Inferior parietal cortex (tissue), 1 donor: ENCODE data around the gene KRTCAP2.

ENCODE experiments used
- DNase-seq: peaks from one replicate; pipeline ENCODE4 v3.0.0-alpha.2; 2016; ENCODE audit errors: extremely low spot score

KRTCAP2 gene

GRCh38 chr1:155134322-155134721 is 38.8 kb downstream of the KRTCAP2 start:
- no peak for DNase-seq

GRCh38 chr1:155133799-155134281 is 39.3 kb downstream of the KRTCAP2 start:
- no peak for DNase-seq

- no peak for DNase-seq
Measured at GRCh38 chr1:155131856-155132255, 41.2 kb downstream of the KRTCAP2 start.

- DNase-seq: no peak
Measured at GRCh38 chr1:155131285-155131684, 41.8 kb downstream of the KRTCAP2 start.

- DNase-seq: no peak
Measured at GRCh38 chr1:155130272-155131006, 42.7 kb downstream of the KRTCAP2 start.

- no peak for DNase-seq
Measured at GRCh38 chr1:155128755-155129473, 44.2 kb downstream of the KRTCAP2 start.

GRCh38 chr1:155127967-155128754 is 44.9 kb downstream of the KRTCAP2 start:
- DNase-seq: no peak

GRCh38 chr1:155127105-155127966 is 45.8 kb downstream of the KRTCAP2 start, which contains the start of gene EFNA1:
EFNA1 (plus strand) TSS chr1:155127876; CDS start chr1:155127978, 102 bp downstream.
- DNase-seq: peak; percentile 89

- no peak for DNase-seq
Measured at GRCh38 chr1:155126556-155127104, 46.5 kb downstream of the KRTCAP2 start.

- peak; percentile 71 for DNase-seq
Measured at GRCh38 chr1:155125946-155126555, 47.1 kb downstream of the KRTCAP2 start.

GRCh38 chr1:155125511-155125945 is 47.6 kb downstream of the KRTCAP2 start:
- DNase-seq: peak; percentile 27

- DNase-seq: no peak
Measured at GRCh38 chr1:155124503-155125463, 48.3 kb downstream of the KRTCAP2 start.

- no peak for DNase-seq
Measured at GRCh38 chr1:155123801-155124200, 49.3 kb downstream of the KRTCAP2 start.

- no peak for DNase-seq
Measured at GRCh38 chr1:155122308-155122707, 50.8 kb downstream of the KRTCAP2 start.

- no peak for DNase-seq
Measured at GRCh38 chr1:155121249-155121648, 51.9 kb downstream of the KRTCAP2 start.

GRCh38 chr1:155120253-155120652 is 52.9 kb downstream of the KRTCAP2 start:
- DNase-seq: no peak
